ENCODE data around the gene CXCL11. TPM values are rescaled to one million over a fixed set of nuclear protein-coding genes. Genes with fewer than 3 reads are reported as not detected.

Gene CXCL11
- total and polyA plus RNA-seq, 10 of the 15 experiments (the other 5 are each of a cell fraction or from before 2014, with no cell fraction given) = 0.04 TPM; not detected in 9

GRCh38 chr4:76016393-76016792, 19.5 kb downstream of the CXCL11 start (continued):
- TF ChIP-seq NR2F1 (conservative IDR thresholded peaks at IDR 0.05) (no peak), KDM1A (IDR thresholded peaks at IDR 0.05; ENCODE audit: borderline replicate concordance) (no peak), ZNF592 (IDR thresholded peaks at IDR 0.05) (no peak), RELB (IDR thresholded peaks at IDR 0.05; ENCODE audit: low read depth) (no peak), POLR2AphosphoS5 (IDR thresholded peaks at IDR 0.05; ENCODE audit: low read length) (no peak), ZNF622 (IDR thresholded peaks at IDR 0.05) (no peak), BCL3 (IDR thresholded peaks at IDR 0.05; ENCODE audit: borderline replicate concordance, insufficient read depth, low read depth, low read length, poor library complexity, severe bottlenecking) (no peak), RBBP5 (conservative IDR thresholded peaks at IDR 0.05) (no peak), TBL1XR1 (IDR thresholded peaks at IDR 0.05; ENCODE audit: low read depth, low read length) (no peak), ATF3 (IDR thresholded peaks at IDR 0.05; ENCODE audit: borderline replicate concordance, extremely low read depth, low read depth, low read length) (no peak), USF1 (IDR thresholded peaks at IDR 0.05; ENCODE audit: borderline replicate concordance, extremely low read length, insufficient read depth, low read depth, low read length) (no peak), BRCA1 (IDR thresholded peaks at IDR 0.05; ENCODE audit: low read depth, low read length) (no peak), ZBTB40 (IDR thresholded peaks at IDR 0.05; ENCODE audit: borderline replicate concordance) (no peak), HDAC2 (IDR thresholded peaks at IDR 0.05) (no peak), NFYA (IDR thresholded peaks at IDR 0.05; ENCODE audit: borderline replicate concordance, low read depth, low read length) (no peak), RCOR1 (conservative IDR thresholded peaks at IDR 0.05; ENCODE audit: low read depth, low read length) (no peak), YY1 (IDR thresholded peaks at IDR 0.05; ENCODE audit: low read depth, low read length) (no peak), CHD2 (IDR thresholded peaks at IDR 0.05; ENCODE audit: borderline replicate concordance, low read depth, low read length) (no peak)
